K562 (cell line): ENCODE results near the gene DIAPH3. TPM values are rescaled to one million over a fixed set of nuclear protein-coding genes. Genes with fewer than 3 reads are reported as not detected.

ENCODE experiments used
- ATAC-seq: fragments of 200-7000 bp; cut with Tn5 transposase; 3 replicates; pipeline ENCODE4 v1.9.1; 2020; ENCODE audit warnings: moderate library complexity
- BruUV-seq: library from RNA; stranded (reverse); fragments of 400-500 nt; replicated peaks from 2 replicates; lab custom pipeline; 2021; lab: Mats Ljungman, UMichigan
- CTCF ChIA-PET: fragments of 300-600 bp; formaldehyde crosslinking; extraction: SDS; loops from one replicate; lab custom pipeline; 2021; ENCODE audit warnings: low intra/inter-chr PET ratio; lab: Yijun Ruan, JAX
- POLR2A ChIA-PET: fragments of 300-600, 350-650 bp; sonication (Branson Sonifier 250); formaldehyde crosslinking; extraction: SDS; loops from one replicate; lab custom pipeline; 2021; ENCODE audit warnings: antibody characterized with exemption, inconsistent platforms; lab: Yijun Ruan, JAX
- DNase-seq, 4 experiments: peaks; one replicate each; pipeline versions ENCODE4 v3.0.0 to v3.0.0-alpha.2; 2011 to 2018; ENCODE audit warnings: low spot score in 3 of 4, mixed read lengths in 3 of 4; ENCODE audit errors: extremely low read depth in 1 of 4
- FAIRE-seq: peaks from 2 replicates; lab custom pipeline; 2011; peaks lifted over from hg19 to GRCh38; lab: Jason Lieb, UNC
- H2AFZ ChIP-seq: 2 replicates; pipeline ENCODE4 v1.6.0; 2011; ENCODE audit warnings: low read depth, low read length, control low read depth, inconsistent platforms
- H3K27ac ChIP-seq: fragments of 200-600 bp; 3 replicates; pipeline ENCODE4 v1.8.0; 2011; ENCODE audit warnings: low read depth, mild to moderate bottlenecking, control low read depth, inconsistent platforms, low read length, moderate library complexity, mixed read lengths; ENCODE audit errors: extremely low read depth
- H3K27me3 ChIP-seq, 2 experiments: fragments of 300-600 bp in 1 of 2; 2 replicates in 1 of 2; 3 replicates in 1 of 2; pipeline versions ENCODE4 v1.6.0 to v1.8.0; 2011; ENCODE audit warnings: inconsistent platforms in 2 of 2, low read length in 2 of 2, mild to moderate bottlenecking in 1 of 2, mixed read lengths in 1 of 2, moderate library complexity in 1 of 2; ENCODE audit not compliant: control insufficient read depth in 2 of 2, insufficient read depth in 2 of 2
- H3K36me3 ChIP-seq: fragments of 300-600 bp; 3 replicates; pipeline ENCODE4 v1.8.0; 2011; ENCODE audit warnings: mild to moderate bottlenecking, low read length, inconsistent platforms; ENCODE audit not compliant: control insufficient read depth, insufficient read depth
- H3K4me1 ChIP-seq, 2 experiments: fragments of 200-600 bp in 1 of 2; replicated peaks in 1 of 2; 2 replicates in 1 of 2; 3 replicates in 1 of 2; pipeline versions ENCODE4 v1.5.1 to v1.8.0; 2011; ENCODE audit warnings: inconsistent platforms in 2 of 2, low read length in 2 of 2, mild to moderate bottlenecking in 1 of 2, mixed read lengths in 1 of 2, moderate library complexity in 1 of 2; ENCODE audit not compliant: control insufficient read depth in 2 of 2, insufficient read depth in 2 of 2
- H3K4me2 ChIP-seq: 2 replicates; pipeline ENCODE4 v1.6.1; 2011; ENCODE audit warnings: low read length, control low read depth, inconsistent platforms, mixed read lengths; ENCODE audit not compliant: insufficient read depth
- H3K4me3 ChIP-seq: fragments of 200-600 bp; sonication (generic), shearing (Covaris generic); 2 replicates; pipeline ENCODE4 v1.5.1; 2016; ENCODE audit warnings: control low read depth, inconsistent platforms
- H3K79me2 ChIP-seq: fragments of 200-600 bp; 3 replicates; pipeline ENCODE4 v1.8.0; 2011; ENCODE audit warnings: low read length, inconsistent platforms; ENCODE audit not compliant: control insufficient read depth, insufficient read depth
- H3K9ac ChIP-seq, 2 experiments: 2 replicates each; pipeline versions ENCODE4 v1.6.0 to v1.6.1; 2011; ENCODE audit warnings: low read depth in 2 of 2, low read length in 2 of 2, control low read depth in 1 of 2, inconsistent platforms in 1 of 2, mild to moderate bottlenecking in 1 of 2, mixed read lengths in 1 of 2; ENCODE audit not compliant: insufficient read depth in 1 of 2
- H3K9me1 ChIP-seq: one replicate; pipeline ENCODE4 v1.6.0; 2011; ENCODE audit warnings: inconsistent platforms, mild to moderate bottlenecking, low read length, moderate library complexity; ENCODE audit not compliant: control insufficient read depth, insufficient read depth
- H3K9me3 ChIP-seq: replicated peaks from 2 replicates; pipeline ENCODE4 v1.5.1; 2011; ENCODE audit warnings: low read depth, low read length, inconsistent platforms; ENCODE audit not compliant: control insufficient read depth, insufficient read depth
- H4K20me1 ChIP-seq: replicated peaks from 2 replicates; pipeline ENCODE4 v1.6.1; 2011; ENCODE audit warnings: low read length, inconsistent platforms, mixed read lengths; ENCODE audit not compliant: control insufficient read depth, insufficient read depth
- CCAR2 ChIP-seq: fragments of 200-400 bp; formaldehyde crosslinking; IDR thresholded peaks from 2 replicates; pipeline ENCODE4 v1.6.1; 2017; ENCODE audit warnings: mild to moderate bottlenecking, low read depth, low read length
- EP300 ChIP-seq: IDR thresholded peaks from 2 replicates; pipeline ENCODE4 v1.6.1; 2012; ENCODE audit warnings: low read length, improper control_type of control experiment
- HMGXB4 ChIP-seq: sonication (generic); formaldehyde crosslinking; IDR thresholded peaks from 2 replicates; pipeline ENCODE4 v1.8.1; 2023; ENCODE audit warnings: mild to moderate bottlenecking, missing genetic modification reagents
- KLF10 ChIP-seq: fragments of 250-450 bp; sonication (Bioruptor Pico); IDR thresholded peaks from 2 replicates; pipeline ENCODE4 v1.6.1; 2021; ENCODE audit warnings: matching md5 sums
- L3MBTL2 ChIP-seq: fragments of 450-650 bp; IDR thresholded peaks from 2 replicates; pipeline ENCODE4 v1.6.1; 2016; ENCODE audit warnings: mild to moderate bottlenecking, moderate library complexity
- NR2F6 ChIP-seq: fragments of 450-650 bp; formaldehyde crosslinking; IDR thresholded peaks from 2 replicates; pipeline ENCODE4 v1.4.0; 2020; ENCODE audit warnings: mild to moderate bottlenecking
- SRSF9 ChIP-seq: fragments of 200-400 bp; formaldehyde crosslinking; IDR thresholded peaks from 2 replicates; pipeline ENCODE4 v1.6.1; 2017; ENCODE audit warnings: low read depth, low read length, borderline replicate concordance
- STAT5B ChIP-seq: fragments of 250-450 bp; sonication (Bioruptor Pico); IDR thresholded peaks from 2 replicates; pipeline ENCODE4 v1.8.0; 2021; ENCODE audit warnings: mild to moderate bottlenecking, inconsistent platforms
- ZNF347 ChIP-seq: fragments of 450-650 bp; formaldehyde crosslinking; IDR thresholded peaks from 2 replicates; pipeline ENCODE4 v1.4.0; 2020; ENCODE audit warnings: low read depth, mild to moderate bottlenecking, moderate library complexity
- ZNF583 ChIP-seq: fragments of 250-450 bp; sonication (Bioruptor Pico); IDR thresholded peaks from 2 replicates; pipeline ENCODE4 v1.4.0; 2020
- ZNF79 ChIP-seq: fragments of 250-450 bp; sonication (Bioruptor Pico); IDR thresholded peaks from 2 replicates; pipeline ENCODE4 v1.4.0; 2020; ENCODE audit warnings: low read depth, mild to moderate bottlenecking, moderate library complexity
- WGBS: fragments of 100-300 bp; shearing (Covaris generic); methylation state at CpG from one replicate; pipeline ENCODE4 v1.1.6; 2016; ENCODE audit warnings: low coverage, mixed read lengths; ENCODE audit not compliant: insufficient coverage; ENCODE audit errors: missing lambda C conversion rate; 5-methylcytosine and 5-hydroxymethylcytosine counted together
- in situ Hi-C: fragments of 300-500 bp; cut with MboI; formaldehyde crosslinking; loops from 4 replicates; pipeline ENCODE4 v1.15.0; 2018; ENCODE audit warnings: inconsistent platforms, mixed read lengths
- intact Hi-C: fragments of 100-400 bp; cut with micrococcal nuclease; formaldehyde crosslinking; loops from 2 replicates; pipeline ENCODE4 v1.14.2; 2022
- polyA plus RNA-seq, 8 experiments: library from polyadenylated mRNA; depleted of rRNA in 4 of 8; stranded (reverse) in 5 of 8; unstranded in 3 of 8; fragments of >200 nt; fragmentation: Nextera tagmentation in 2 of 8; fragmentation: Illumina TruSeq in 1 of 8; extraction: Ambion mirVana in 2 of 8; extraction: Trizol in 1 of 8; gene quantifications; 2 replicates each; pipeline versions ENCODE4 v1.2.1 to v1.2.3, GENCODE V29; 2011 to 2014; ENCODE audit warnings: inconsistent platforms in 1 of 8, missing spikeins in 1 of 8
- total RNA-seq, 7 experiments: library from RNA; depleted of rRNA in 6 of 7; stranded (reverse); fragments of >200 nt in 6 of 7; fragmentation: Illumina TruSeq in 2 of 7; extraction: Trizol in 2 of 7; gene quantifications; 2 replicates each; pipeline versions ENCODE4 v1.2.1 to v1.2.3, GENCODE V29; 2011 to 2021; ENCODE audit warnings: low replicate concordance in 1 of 7
- TF ChIP-seq, protein P1 (sequence below): fragments of 450-650 bp; IDR thresholded peaks from 2 replicates; pipeline ENCODE4 v1.6.1; 2016; ENCODE audit warnings: mild to moderate bottlenecking

Gene DIAPH3
- total and polyA plus RNA-seq, 9 of the 15 experiments (the other 6 are each of a cell fraction or from before 2014, with no cell fraction given), result 9.0 to 18.7 (median 14.7) TPM

DNA sequence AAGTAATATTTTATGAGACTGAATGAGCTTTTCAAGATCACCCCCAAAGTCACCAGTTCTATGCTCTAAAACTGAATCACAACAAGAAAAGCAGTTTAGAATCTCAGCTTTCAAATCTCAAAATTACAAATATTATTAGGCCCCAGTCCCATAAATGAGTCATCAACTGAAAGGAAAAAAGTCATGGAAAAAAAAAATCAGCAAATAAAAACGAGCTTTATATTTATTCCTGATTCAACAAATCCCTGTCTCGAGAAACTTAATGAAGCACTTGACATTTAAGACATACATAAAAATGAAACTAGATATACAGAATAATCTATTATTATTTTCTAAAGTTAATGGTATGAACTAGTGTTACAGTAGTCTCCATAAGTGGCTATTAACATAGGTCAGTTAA, 203.0 kb downstream of the DIAPH3 start:
- intact Hi-C loops, result no loop called here
- BruUV-seq, result no TSS peak
- in situ Hi-C loops, result no loop called here
- no peak overlapping the region for H3K27ac ChIP-seq
- no peaks in the 10 kb centered on the region for H3K9me3 ChIP-seq
- DNase-seq, result no peak
- POLR2A ChIA-PET, result no interaction called here
- no peaks in the 10 kb centered on the region for H3K4me1 ChIP-seq
- no peak for FAIRE-seq
- 33% methylated on average over 1 of the region's 2 CpGs for WGBS
- no peaks in the 10 kb centered on the region for H4K20me1 ChIP-seq
- no peak overlapping the region for H3K9ac ChIP-seq
- no peak overlapping the region for H3K4me3 ChIP-seq
- no peak overlapping the region for H3K4me2 ChIP-seq
- CTCF ChIA-PET, result no interaction called here
- H3K36me3 ChIP-seq, result no peaks in the 10 kb centered on the region
- no peak for ATAC-seq
- no peaks in the 10 kb centered on the region for H3K79me2 ChIP-seq
- no peaks in the 10 kb centered on the region for H3K9me1 ChIP-seq
- H2AFZ ChIP-seq, result no peak overlapping the region
- H3K27me3 ChIP-seq, result no peaks in the 10 kb centered on the region
- TF ChIP-seq SRSF9 (no peak), KLF10 (CRISPR knock-in tag) (no peak), CCAR2 (no peak), STAT5B (CRISPR knock-in tag) (no peak), L3MBTL2 (no peak), NR2F6 (no peak), HMGXB4 (no peak), EP300 (no peak), ZNF583 (no peak), ZNF347 (CRISPR knock-in tag) (no peak), ZNF79 (CRISPR knock-in tag) (no peak)
- TF ChIP-seq, protein P1, sequence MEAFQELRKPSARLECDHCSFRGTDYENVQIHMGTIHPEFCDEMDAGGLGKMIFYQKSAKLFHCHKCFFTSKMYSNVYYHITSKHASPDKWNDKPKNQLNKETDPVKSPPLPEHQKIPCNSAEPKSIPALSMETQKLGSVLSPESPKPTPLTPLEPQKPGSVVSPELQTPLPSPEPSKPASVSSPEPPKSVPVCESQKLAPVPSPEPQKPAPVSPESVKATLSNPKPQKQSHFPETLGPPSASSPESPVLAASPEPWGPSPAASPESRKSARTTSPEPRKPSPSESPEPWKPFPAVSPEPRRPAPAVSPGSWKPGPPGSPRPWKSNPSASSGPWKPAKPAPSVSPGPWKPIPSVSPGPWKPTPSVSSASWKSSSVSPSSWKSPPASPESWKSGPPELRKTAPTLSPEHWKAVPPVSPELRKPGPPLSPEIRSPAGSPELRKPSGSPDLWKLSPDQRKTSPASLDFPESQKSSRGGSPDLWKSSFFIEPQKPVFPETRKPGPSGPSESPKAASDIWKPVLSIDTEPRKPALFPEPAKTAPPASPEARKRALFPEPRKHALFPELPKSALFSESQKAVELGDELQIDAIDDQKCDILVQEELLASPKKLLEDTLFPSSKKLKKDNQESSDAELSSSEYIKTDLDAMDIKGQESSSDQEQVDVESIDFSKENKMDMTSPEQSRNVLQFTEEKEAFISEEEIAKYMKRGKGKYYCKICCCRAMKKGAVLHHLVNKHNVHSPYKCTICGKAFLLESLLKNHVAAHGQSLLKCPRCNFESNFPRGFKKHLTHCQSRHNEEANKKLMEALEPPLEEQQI, result no peak
